ENCODE data around the gene BLMH.
"Not testable (repeated sequence)": the region's sequence is repeated elsewhere in the genome, so short reads cannot be mapped to it uniquely, and the experiment has no call there.

BLMH gene

GRCh38 chr17:30210901-30211300 is 80.8 kb downstream of the BLMH start:
- Histone ChIP-seq H3K4me1 (ENCODE audit: control insufficient read depth in 1 of 2, insufficient read depth in 2 of 2, low read length in 2 of 2) (no peaks in the 10 kb centered on the region), H3K27me3 (ENCODE audit: control insufficient read depth in 1 of 2, insufficient read depth in 2 of 2, low read length in 2 of 2) (no peaks in the 10 kb centered on the region), H3K9ac (ENCODE audit: low read depth in 1 of 2, low read length in 2 of 2) (no peak overlapping the region), H3K4me3 (ENCODE audit: low read depth in 1 of 2, low read length in 2 of 2) (no peak overlapping the region), H3K36me3 (ENCODE audit: control insufficient read depth in 1 of 2, insufficient read depth in 2 of 2, low read length in 2 of 2) (no peaks in the 10 kb centered on the region), H3K9me3 (ENCODE audit: control insufficient read depth in 1 of 2, low read length in 2 of 2) (no peaks in the 10 kb centered on the region), H3K27ac (ENCODE audit: low read depth, low read length) (no peak overlapping the region)

- Histone ChIP-seq H3K27me3 (ENCODE audit: control insufficient read depth in 1 of 2, insufficient read depth in 2 of 2, low read length in 2 of 2) (no peaks in the 10 kb centered on the region), H3K36me3 (ENCODE audit: control insufficient read depth in 1 of 2, insufficient read depth in 2 of 2, low read length in 2 of 2) (no peaks in the 10 kb centered on the region), H3K4me1 (ENCODE audit: control insufficient read depth in 1 of 2, insufficient read depth in 2 of 2, low read length in 2 of 2) (no peaks in the 10 kb centered on the region), H3K9ac (ENCODE audit: low read depth in 1 of 2, low read length in 2 of 2) (no peak overlapping the region), H3K27ac (ENCODE audit: low read depth, low read length) (no peak overlapping the region), H3K9me3 (ENCODE audit: control insufficient read depth in 1 of 2, low read length in 2 of 2) (no peaks in the 10 kb centered on the region), H3K4me3 (ENCODE audit: low read depth in 1 of 2, low read length in 2 of 2) (no peak overlapping the region)
These were observed 81.4 kb downstream of the BLMH start for GRCh38 chr17:30210366-30210765.

DNA sequence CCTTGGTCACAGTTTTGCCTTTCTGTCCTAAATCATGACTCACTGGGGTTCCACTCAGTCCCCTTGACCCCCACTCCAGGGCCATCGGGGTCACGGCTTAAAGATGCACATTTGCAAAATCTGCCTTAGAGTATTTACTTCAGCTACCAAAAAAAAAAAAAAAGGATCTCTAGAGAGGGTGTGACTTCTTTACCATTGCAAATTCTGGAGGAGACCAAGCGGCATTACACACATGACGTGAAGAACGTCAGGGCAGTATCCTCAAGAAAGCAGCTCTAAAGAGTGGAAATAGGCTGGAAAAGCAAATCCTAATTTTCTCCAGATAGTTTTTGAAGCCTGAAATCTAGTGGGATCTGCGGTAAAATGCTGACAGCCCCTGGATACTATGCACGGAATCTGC is 81.8 kb downstream of the BLMH start:
- no peak overlapping the region for H3K4me3 ChIP-seq (ENCODE audit: low read depth in 1 of 2, low read length in 2 of 2)

GRCh38 chr17:30208214-30208613 is 83.5 kb downstream of the BLMH start:
- H3K4me1 ChIP-seq (ENCODE audit: control insufficient read depth in 1 of 2, insufficient read depth in 2 of 2, low read length in 2 of 2): no peaks in the 10 kb centered on the region
- H3K27me3 ChIP-seq (ENCODE audit: control insufficient read depth in 1 of 2, insufficient read depth in 2 of 2, low read length in 2 of 2): no peaks in the 10 kb centered on the region
- H3K9me3 ChIP-seq (ENCODE audit: control insufficient read depth in 1 of 2, low read length in 2 of 2): no peaks in the 10 kb centered on the region
- H3K36me3 ChIP-seq (ENCODE audit: control insufficient read depth in 1 of 2, insufficient read depth in 2 of 2, low read length in 2 of 2): no peaks in the 10 kb centered on the region
- no peak overlapping the region for H3K27ac ChIP-seq (ENCODE audit: low read depth, low read length)
- H3K9ac ChIP-seq (ENCODE audit: low read depth in 1 of 2, low read length in 2 of 2): no peak overlapping the region
- H3K4me3 ChIP-seq (ENCODE audit: low read depth in 1 of 2, low read length in 2 of 2): no peak overlapping the region

More for the DNA sequence above, 81.8 kb downstream of the BLMH start:
- Histone ChIP-seq H3K9me3 (ENCODE audit: control insufficient read depth in 1 of 2, low read length in 2 of 2) (no peaks in the 10 kb centered on the region), H3K9ac (ENCODE audit: low read depth in 1 of 2, low read length in 2 of 2) (no peak overlapping the region), H3K4me1 (ENCODE audit: control insufficient read depth in 1 of 2, insufficient read depth in 2 of 2, low read length in 2 of 2) (no peaks in the 10 kb centered on the region), H3K27me3 (ENCODE audit: control insufficient read depth in 1 of 2, insufficient read depth in 2 of 2, low read length in 2 of 2) (no peaks in the 10 kb centered on the region), H3K27ac (ENCODE audit: low read depth, low read length) (no peak overlapping the region), H3K36me3 (ENCODE audit: control insufficient read depth in 1 of 2, insufficient read depth in 2 of 2, low read length in 2 of 2) (no peaks in the 10 kb centered on the region)

DNA sequence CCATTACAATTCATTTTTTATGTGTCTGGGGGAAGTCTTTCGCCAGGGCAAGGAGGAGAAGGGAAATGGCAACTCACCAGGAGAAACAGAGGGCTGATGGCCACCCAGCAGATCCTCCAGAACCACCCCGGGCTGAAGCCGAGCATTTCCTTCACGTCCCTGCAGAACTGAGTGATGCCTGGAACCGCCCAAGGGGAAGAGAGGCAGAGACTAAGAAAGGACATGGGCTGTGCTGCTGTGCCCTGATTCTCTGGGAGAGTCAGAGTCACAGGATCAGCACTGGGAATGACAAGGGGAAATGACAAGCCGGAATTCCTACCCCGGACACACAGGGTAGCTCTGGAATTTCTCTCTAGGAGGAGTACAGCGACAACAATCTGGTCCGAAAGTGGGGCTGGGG is 84.1 kb downstream of the BLMH start:
- Histone ChIP-seq H3K4me1 (ENCODE audit: control insufficient read depth in 1 of 2, insufficient read depth in 2 of 2, low read length in 2 of 2) (no peaks in the 10 kb centered on the region), H3K27ac (ENCODE audit: low read depth, low read length) (no peak overlapping the region), H3K9me3 (ENCODE audit: control insufficient read depth in 1 of 2, low read length in 2 of 2) (no peaks in the 10 kb centered on the region), H3K9ac (ENCODE audit: low read depth in 1 of 2, low read length in 2 of 2) (no peak overlapping the region), H3K4me3 (ENCODE audit: low read depth in 1 of 2, low read length in 2 of 2) (no peak overlapping the region), H3K27me3 (ENCODE audit: control insufficient read depth in 1 of 2, insufficient read depth in 2 of 2, low read length in 2 of 2) (no peaks in the 10 kb centered on the region), H3K36me3 (ENCODE audit: control insufficient read depth in 1 of 2, insufficient read depth in 2 of 2, low read length in 2 of 2) (no peaks in the 10 kb centered on the region)

- H3K9ac ChIP-seq (ENCODE audit: low read depth in 1 of 2, low read length in 2 of 2): no peak overlapping the region
- no peaks in the 10 kb centered on the region for H3K4me1 ChIP-seq (ENCODE audit: control insufficient read depth in 1 of 2, insufficient read depth in 2 of 2, low read length in 2 of 2)
- H3K27ac ChIP-seq (ENCODE audit: low read depth, low read length): no peak overlapping the region
- no peaks in the 10 kb centered on the region for H3K9me3 ChIP-seq (ENCODE audit: control insufficient read depth in 1 of 2, low read length in 2 of 2)
- no peak overlapping the region for H3K4me3 ChIP-seq (ENCODE audit: low read depth in 1 of 2, low read length in 2 of 2)
- H3K27me3 ChIP-seq (ENCODE audit: control insufficient read depth in 1 of 2, insufficient read depth in 2 of 2, low read length in 2 of 2): no peaks in the 10 kb centered on the region
- H3K36me3 ChIP-seq (ENCODE audit: control insufficient read depth in 1 of 2, insufficient read depth in 2 of 2, low read length in 2 of 2): no peaks in the 10 kb centered on the region
These were observed 88.2 kb downstream of the BLMH start for GRCh38 chr17:30203471-30203981.

DNA sequence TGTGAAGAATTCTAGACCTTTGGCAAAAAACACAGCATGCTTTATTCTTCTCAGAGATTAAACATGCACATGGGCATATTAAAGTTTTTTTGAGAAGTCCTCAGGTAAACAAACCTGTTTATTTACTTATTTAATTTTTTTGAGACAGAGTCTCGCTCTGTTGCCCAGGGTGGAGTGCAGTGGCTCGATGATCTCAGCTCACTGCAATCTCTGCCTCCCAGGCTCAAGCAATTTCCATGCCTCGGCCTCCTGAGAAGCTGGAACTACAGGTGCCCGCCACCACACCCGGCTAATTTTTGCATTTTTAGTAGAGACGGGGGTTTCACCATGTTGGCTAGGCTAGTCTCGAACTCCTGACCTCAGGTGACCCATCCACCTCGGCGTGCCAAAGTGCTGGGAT is 91.1 kb downstream of the BLMH start:
- not testable (repeated sequence) for H3K4me3 ChIP-seq (ENCODE audit: low read depth in 1 of 2, low read length in 2 of 2); H3K27me3 ChIP-seq (ENCODE audit: control insufficient read depth in 1 of 2, insufficient read depth in 2 of 2, low read length in 2 of 2); H3K9me3 ChIP-seq (ENCODE audit: control insufficient read depth in 1 of 2, low read length in 2 of 2); H3K36me3 ChIP-seq (ENCODE audit: control insufficient read depth in 1 of 2, insufficient read depth in 2 of 2, low read length in 2 of 2); H3K27ac ChIP-seq (ENCODE audit: low read depth, low read length); H3K4me1 ChIP-seq (ENCODE audit: control insufficient read depth in 1 of 2, insufficient read depth in 2 of 2, low read length in 2 of 2); H3K9ac ChIP-seq (ENCODE audit: low read depth in 1 of 2, low read length in 2 of 2)

GRCh38 chr17:30200106-30200505 is 91.6 kb downstream of the BLMH start:
- Histone ChIP-seq H3K27me3 (ENCODE audit: control insufficient read depth in 1 of 2, insufficient read depth in 2 of 2, low read length in 2 of 2) (no peaks in the 10 kb centered on the region), H3K27ac (ENCODE audit: low read depth, low read length) (no peak overlapping the region), H3K9me3 (ENCODE audit: control insufficient read depth in 1 of 2, low read length in 2 of 2) (no peaks in the 10 kb centered on the region), H3K36me3 (ENCODE audit: control insufficient read depth in 1 of 2, insufficient read depth in 2 of 2, low read length in 2 of 2) (no peaks in the 10 kb centered on the region), H3K4me3 (ENCODE audit: low read depth in 1 of 2, low read length in 2 of 2) (no peak overlapping the region), H3K9ac (ENCODE audit: low read depth in 1 of 2, low read length in 2 of 2) (no peak overlapping the region), H3K4me1 (ENCODE audit: control insufficient read depth in 1 of 2, insufficient read depth in 2 of 2, low read length in 2 of 2) (no peaks in the 10 kb centered on the region)

GRCh38 chr17:30199600-30199999 is 92.1 kb downstream of the BLMH start:
- no peak overlapping the region for H3K27ac ChIP-seq (ENCODE audit: low read depth, low read length)
- H3K36me3 ChIP-seq (ENCODE audit: control insufficient read depth in 1 of 2, insufficient read depth in 2 of 2, low read length in 2 of 2): no peaks in the 10 kb centered on the region
- no peaks in the 10 kb centered on the region for H3K9me3 ChIP-seq (ENCODE audit: control insufficient read depth in 1 of 2, low read length in 2 of 2)
- no peak overlapping the region for H3K4me3 ChIP-seq (ENCODE audit: low read depth in 1 of 2, low read length in 2 of 2)
- H3K27me3 ChIP-seq (ENCODE audit: control insufficient read depth in 1 of 2, insufficient read depth in 2 of 2, low read length in 2 of 2): no peaks in the 10 kb centered on the region
- no peaks in the 10 kb centered on the region for H3K4me1 ChIP-seq (ENCODE audit: control insufficient read depth in 1 of 2, insufficient read depth in 2 of 2, low read length in 2 of 2)
- H3K9ac ChIP-seq (ENCODE audit: low read depth in 1 of 2, low read length in 2 of 2): no peak overlapping the region
